Measurements from ENCODE around the gene HS3ST3B1.

DNA sequence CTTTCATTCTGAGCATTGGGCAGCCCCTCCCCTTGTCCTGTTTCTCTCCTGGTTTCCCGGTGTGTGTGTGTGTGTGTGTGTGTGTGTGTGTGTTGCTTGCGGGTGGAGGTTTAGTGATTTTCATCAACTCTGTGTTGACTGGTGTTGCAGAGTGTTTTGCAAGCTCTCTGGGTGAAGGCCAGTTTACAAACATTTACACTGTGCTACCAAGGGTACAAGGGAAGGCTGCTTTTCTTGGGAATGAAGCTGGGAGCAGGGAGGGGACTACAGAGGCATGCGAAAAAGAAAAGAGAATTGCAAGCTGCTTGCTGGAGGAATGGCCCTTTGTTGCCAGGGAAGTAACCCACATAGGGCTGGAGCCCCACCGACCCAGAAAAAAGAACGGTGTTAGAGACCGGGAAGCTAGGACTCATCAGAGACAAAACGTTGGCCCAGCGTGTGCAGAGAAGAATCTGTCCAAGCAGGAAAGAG, 29.6 kb downstream of the HS3ST3B1 start:
- TF ChIP-seq EZH2phosphoT487 (IDR thresholded peaks at IDR 0.05; ENCODE audit: low read length) (no peak), CTCF (IDR thresholded peaks at IDR 0.05; ENCODE audit: low read length) (no peak), EZH2 (optimal IDR thresholded peaks at IDR 0.05; ENCODE audit: low read depth, low read length) (no peak)
